Endothelial cell of umbilical vein (primary cell): Measurements from ENCODE around the gene MKLN1. TPM values are rescaled to one million over a fixed set of nuclear protein-coding genes. Genes with fewer than 3 reads are reported as not detected.

Experiments
- BruUV-seq: library from RNA; stranded (reverse); fragments of 400-500 nt; replicated peaks from 2 replicates; lab custom pipeline; 2021; lab: Mats Ljungman, UMichigan
- CTCF ChIA-PET: fragments of 300-600, 350-600 bp; sonication (Branson Sonifier 250); formaldehyde crosslinking; loops from one replicate; lab custom pipeline; 2021; ENCODE audit warnings: antibody characterized with exemption, inconsistent platforms; lab: Charles Lee
- POLR2A ChIA-PET: fragments of 300-600, 350-600 bp; sonication (Branson Sonifier 250); formaldehyde crosslinking; loops from one replicate; lab custom pipeline; 2021; ENCODE audit warnings: antibody characterized with exemption, inconsistent platforms; lab: Charles Lee
- DNase-seq: peaks from one replicate; pipeline ENCODE4 v3.0.0-alpha.2; 2011; ENCODE audit warnings: low read depth, low spot score
- FAIRE-seq: peaks from 2 replicates; lab custom pipeline; 2011; peaks lifted over from hg19 to GRCh38; lab: Jason Lieb, UNC
- H2AFZ ChIP-seq: 2 replicates; pipeline ENCODE4 v1.6.0; 2012; ENCODE audit warnings: low read depth, low read length, control low read depth, inconsistent platforms
- H3K27ac ChIP-seq: 2 replicates; pipeline ENCODE4 v1.5.1; 2011; ENCODE audit warnings: low read depth, mild to moderate bottlenecking, control low read depth, low read length, moderate library complexity; ENCODE audit not compliant: insufficient read depth
- H3K27me3 ChIP-seq, 2 experiments: 2 replicates each; pipeline versions ENCODE4 v1.6.0 to v1.6.1; 2011; ENCODE audit warnings: low read length in 2 of 2, mixed read lengths in 1 of 2; ENCODE audit not compliant: control insufficient read depth in 2 of 2, insufficient read depth in 2 of 2
- H3K36me3 ChIP-seq, 2 experiments: 2 replicates in 1 of 2; 3 replicates in 1 of 2; pipeline ENCODE4 v1.5.1; 2011; ENCODE audit warnings: low read length in 2 of 2, mild to moderate bottlenecking in 1 of 2, moderate library complexity in 1 of 2; ENCODE audit not compliant: control insufficient read depth in 2 of 2, insufficient read depth in 2 of 2; ENCODE audit errors: extremely low read depth in 1 of 2
- H3K4me1 ChIP-seq: 3 replicates; pipeline ENCODE4 v1.5.1; 2011; ENCODE audit warnings: mild to moderate bottlenecking, low read length; ENCODE audit not compliant: control insufficient read depth, insufficient read depth; ENCODE audit errors: extremely low read depth
- H3K4me2 ChIP-seq: 2 replicates; pipeline ENCODE4 v1.6.1; 2011; ENCODE audit warnings: low read length, control low read depth, mixed read lengths; ENCODE audit not compliant: insufficient read depth
- H3K4me3 ChIP-seq, 3 experiments: fragments of 200-600 bp in 1 of 3; sonication (generic), shearing (Covaris generic) in 1 of 3; replicated peaks in 1 of 3; 2 replicates each; pipeline ENCODE4 v1.5.1; 2011 to 2016; ENCODE audit warnings: control low read depth in 3 of 3, low read length in 3 of 3, mild to moderate bottlenecking in 2 of 3, inconsistent platforms in 1 of 3, low read depth in 1 of 3, moderate library complexity in 1 of 3; ENCODE audit not compliant: insufficient read depth in 1 of 3
- H3K79me2 ChIP-seq: 2 replicates; pipeline ENCODE4 v1.6.0; 2012; ENCODE audit warnings: low read length, inconsistent platforms; ENCODE audit not compliant: control insufficient read depth, insufficient read depth
- H3K9ac ChIP-seq: replicated peaks from 2 replicates; pipeline ENCODE3; 2011; ENCODE audit warnings: low read length, control low read depth; ENCODE audit not compliant: insufficient read depth; ENCODE audit errors: extremely low read depth
- H3K9me1 ChIP-seq: replicated peaks from 3 replicates; pipeline ENCODE4 v1.6.0; 2011; ENCODE audit warnings: mild to moderate bottlenecking, low read length; ENCODE audit not compliant: control insufficient read depth, insufficient read depth; ENCODE audit errors: extremely low read depth
- H3K9me3 ChIP-seq: replicated peaks from 2 replicates; pipeline ENCODE4 v1.5.1; 2012; ENCODE audit warnings: low read length, inconsistent platforms; ENCODE audit not compliant: control insufficient read depth, insufficient read depth
- H4K20me1 ChIP-seq: replicated peaks from 2 replicates; pipeline ENCODE3; 2011; ENCODE audit warnings: mild to moderate bottlenecking, low read length; ENCODE audit not compliant: control insufficient read depth, insufficient read depth; ENCODE audit errors: extremely low read depth
- EZH2 ChIP-seq: IDR thresholded peaks from 2 replicates; pipeline ENCODE4 v1.6.1; 2012; ENCODE audit warnings: borderline replicate concordance, low read depth, mild to moderate bottlenecking, moderate library complexity, low read length, inconsistent platforms; ENCODE audit not compliant: severe bottlenecking
- FOS ChIP-seq: IDR thresholded peaks from 2 replicates; pipeline ENCODE4 v1.6.1; 2011; ENCODE audit warnings: mild to moderate bottlenecking, low read length, moderate library complexity, borderline replicate concordance; ENCODE audit not compliant: insufficient read depth
- GATA2 ChIP-seq: IDR thresholded peaks from 2 replicates; pipeline ENCODE4 v1.7.0; 2011; ENCODE audit warnings: low read depth, mild to moderate bottlenecking, moderate library complexity, mixed read lengths, low read length; ENCODE audit not compliant: insufficient read length, insufficient read depth
- MYC ChIP-seq: IDR thresholded peaks from one replicate; pipeline ENCODE4 v1.6.1; 2011; ENCODE audit warnings: mild to moderate bottlenecking, low read depth, low read length
- POLR2A ChIP-seq: IDR thresholded peaks from 2 replicates; pipeline ENCODE4 v1.6.1; 2012; ENCODE audit warnings: low read depth, mild to moderate bottlenecking, control low read depth, low read length
- POLR2AphosphoS5 ChIP-seq: IDR thresholded peaks from 2 replicates; pipeline ENCODE4 v1.6.1; 2012; ENCODE audit warnings: low read depth, mild to moderate bottlenecking, control low read depth, low read length, moderate library complexity; ENCODE audit not compliant: insufficient read depth
- dilution Hi-C: fragments of 300-500 bp; cut with MboI; formaldehyde crosslinking; loops from one replicate; pipeline ENCODE4 v1.15.0; 2019; ENCODE audit warnings: low sequenced_read_pairs; ENCODE audit not compliant: extremely low pct_ligation_motif_present
- intact Hi-C: fragments of 100-400 bp; cut with micrococcal nuclease; formaldehyde crosslinking; loops from one replicate; pipeline ENCODE4 v1.10.0; 2022
- polyA plus RNA-seq, 4 experiments: library from polyadenylated mRNA; depleted of rRNA in 3 of 4; stranded (reverse) in 3 of 4; unstranded in 1 of 4; fragments of >200 nt; gene quantifications; 2 replicates each; pipeline versions ENCODE4 v1.2.1 to v1.2.3, GENCODE V29; 2011 to 2012; ENCODE audit warnings: missing spikeins in 1 of 4
- total RNA-seq: library from RNA; stranded (reverse); gene quantifications from 2 replicates; pipeline ENCODE4 v1.2.3, GENCODE V29; 2021
- TF ChIP-seq, protein P1 (sequence below), 2 donors: IDR thresholded peaks; 1 replicate in 1 of 2; 2 replicates in 1 of 2; pipeline ENCODE4 v1.5.1; 2011; ENCODE audit warnings: low read length in 2 of 2, mild to moderate bottlenecking in 2 of 2, moderate library complexity in 2 of 2, control low read depth in 1 of 2, inconsistent platforms in 1 of 2, low read depth in 1 of 2; ENCODE audit not compliant: insufficient read depth in 1 of 2; ENCODE audit errors: extremely low read depth in 1 of 2
- TF ChIP-seq, protein P2 (sequence below): IDR thresholded peaks from 2 replicates; pipeline ENCODE4 v1.6.1; 2011; ENCODE audit not compliant: insufficient read depth, insufficient read length

MKLN1 gene
- total and polyA plus RNA-seq, 2 donors (not counting 3 experiments of a cell fraction or from before 2014, with no cell fraction given) = 12.2 to 32.1 TPM

DNA sequence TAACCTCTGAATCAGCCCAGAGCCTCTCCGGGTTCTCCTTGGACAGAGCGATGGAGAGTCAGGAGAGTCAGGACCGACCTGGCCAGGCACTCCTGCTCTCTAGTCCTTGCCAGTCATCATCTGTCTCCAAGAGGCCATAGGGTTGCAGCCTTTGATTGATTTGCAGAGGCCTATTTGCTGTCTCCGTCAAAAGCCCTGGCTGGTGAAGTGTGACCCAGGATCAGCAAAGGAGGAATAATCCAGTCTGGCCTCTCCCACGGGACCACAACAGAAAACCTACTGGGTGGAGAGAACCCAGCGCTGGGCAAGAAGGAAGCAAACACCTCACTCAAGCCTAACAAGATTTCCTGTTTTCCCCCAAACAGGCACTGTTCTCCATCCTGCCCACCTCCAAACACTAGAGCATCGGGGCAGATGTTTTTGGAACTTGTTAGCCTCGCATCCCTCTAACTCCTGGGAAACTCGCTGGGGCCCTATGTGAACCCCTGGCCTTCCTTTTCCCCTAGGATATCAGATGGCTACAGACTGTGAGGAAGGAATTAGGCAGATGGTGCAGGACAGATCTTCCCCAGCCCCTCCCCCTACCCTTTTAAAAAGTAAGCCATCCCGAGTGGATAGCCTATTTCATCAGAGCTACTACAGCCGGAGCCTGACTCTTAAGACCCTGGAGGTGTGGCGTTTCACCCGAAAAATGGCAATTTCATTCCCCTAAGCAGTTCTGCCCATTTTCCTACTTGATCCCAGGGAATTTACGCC, 174.4 kb downstream of the MKLN1 start:
- Histone ChIP-seq H3K4me3 (no peak overlapping the region), H2AFZ (no peak overlapping the region), H3K4me2 (no peak overlapping the region), H3K36me3 (peaks cover 8 to 23% of the 10 kb centered on the region in 2 experiments), H3K27ac (no peak overlapping the region), H3K27me3 (no peaks in the 10 kb centered on the region), H3K9me1 (no peaks in the 10 kb centered on the region), H3K4me1 (peaks cover 8% of the 10 kb centered on the region), H4K20me1 (no peaks in the 10 kb centered on the region), H3K79me2 (no peaks in the 10 kb centered on the region), H3K9me3 (no peaks in the 10 kb centered on the region), H3K9ac (no peak overlapping the region)
- TF ChIP-seq FOS (no peak), GATA2 (no peak), EZH2 (no peak), POLR2A (peak; percentile 26), MYC (no peak), POLR2AphosphoS5 (peak; percentile 3)
- TF ChIP-seq, protein P1, sequence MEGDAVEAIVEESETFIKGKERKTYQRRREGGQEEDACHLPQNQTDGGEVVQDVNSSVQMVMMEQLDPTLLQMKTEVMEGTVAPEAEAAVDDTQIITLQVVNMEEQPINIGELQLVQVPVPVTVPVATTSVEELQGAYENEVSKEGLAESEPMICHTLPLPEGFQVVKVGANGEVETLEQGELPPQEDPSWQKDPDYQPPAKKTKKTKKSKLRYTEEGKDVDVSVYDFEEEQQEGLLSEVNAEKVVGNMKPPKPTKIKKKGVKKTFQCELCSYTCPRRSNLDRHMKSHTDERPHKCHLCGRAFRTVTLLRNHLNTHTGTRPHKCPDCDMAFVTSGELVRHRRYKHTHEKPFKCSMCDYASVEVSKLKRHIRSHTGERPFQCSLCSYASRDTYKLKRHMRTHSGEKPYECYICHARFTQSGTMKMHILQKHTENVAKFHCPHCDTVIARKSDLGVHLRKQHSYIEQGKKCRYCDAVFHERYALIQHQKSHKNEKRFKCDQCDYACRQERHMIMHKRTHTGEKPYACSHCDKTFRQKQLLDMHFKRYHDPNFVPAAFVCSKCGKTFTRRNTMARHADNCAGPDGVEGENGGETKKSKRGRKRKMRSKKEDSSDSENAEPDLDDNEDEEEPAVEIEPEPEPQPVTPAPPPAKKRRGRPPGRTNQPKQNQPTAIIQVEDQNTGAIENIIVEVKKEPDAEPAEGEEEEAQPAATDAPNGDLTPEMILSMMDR (IDR thresholded peaks at IDR 0.05; ENCODE audit: extremely low read depth in 1 of 2, insufficient read depth in 1 of 2, low read depth in 1 of 2, low read length in 2 of 2) = no peak
- TF ChIP-seq, protein P2, sequence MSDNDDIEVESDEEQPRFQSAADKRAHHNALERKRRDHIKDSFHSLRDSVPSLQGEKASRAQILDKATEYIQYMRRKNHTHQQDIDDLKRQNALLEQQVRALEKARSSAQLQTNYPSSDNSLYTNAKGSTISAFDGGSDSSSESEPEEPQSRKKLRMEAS = no peak
- no peak for FAIRE-seq
- ChIA-PET CTCF (interaction anchor here (0.8 to 1.4 kb wide), 3 partner anchors 13 to 430 kb away, joined by 3 to 4 read pairs (median 3); no protein-coding TSS in a partner anchor), POLR2A (no interaction called here)
- intact Hi-C loops (no loop called here), dilution Hi-C loops (no loop called here)
- no TSS peak for BruUV-seq
- no peak for DNase-seq
